Gastrocnemius medialis (tissue), 4 donors: ENCODE results near the gene PHACTR1.

ENCODE experiments used
- POLR2A ChIP-seq, 2 donors: fragments of 450-650 bp; IDR thresholded peaks; one replicate each; pipeline ENCODE4 v1.6.1; 2017; ENCODE audit warnings: antibody characterized with exemption in 2 of 2, mild to moderate bottlenecking in 2 of 2, moderate library complexity in 2 of 2
- TF ChIP-seq, protein P1 (sequence below), 5 experiments: fragments of 450-650 bp in 3 of 5; fragments of 200-600 bp in 2 of 5; sonication (generic) in 2 of 5; IDR thresholded peaks in 4 of 5; conservative IDR thresholded peaks in 1 of 5; 1 replicate in 4 of 5; 2 replicates in 1 of 5; pipeline ENCODE4 v1.5.1; 2016 to 2019; ENCODE audit warnings: antibody characterized with exemption in 5 of 5, mild to moderate bottlenecking in 3 of 5, moderate library complexity in 3 of 5

GRCh38 chr6:13089296-13089994, 372.9 kb downstream of the PHACTR1 start:
- TF ChIP-seq, protein P1, sequence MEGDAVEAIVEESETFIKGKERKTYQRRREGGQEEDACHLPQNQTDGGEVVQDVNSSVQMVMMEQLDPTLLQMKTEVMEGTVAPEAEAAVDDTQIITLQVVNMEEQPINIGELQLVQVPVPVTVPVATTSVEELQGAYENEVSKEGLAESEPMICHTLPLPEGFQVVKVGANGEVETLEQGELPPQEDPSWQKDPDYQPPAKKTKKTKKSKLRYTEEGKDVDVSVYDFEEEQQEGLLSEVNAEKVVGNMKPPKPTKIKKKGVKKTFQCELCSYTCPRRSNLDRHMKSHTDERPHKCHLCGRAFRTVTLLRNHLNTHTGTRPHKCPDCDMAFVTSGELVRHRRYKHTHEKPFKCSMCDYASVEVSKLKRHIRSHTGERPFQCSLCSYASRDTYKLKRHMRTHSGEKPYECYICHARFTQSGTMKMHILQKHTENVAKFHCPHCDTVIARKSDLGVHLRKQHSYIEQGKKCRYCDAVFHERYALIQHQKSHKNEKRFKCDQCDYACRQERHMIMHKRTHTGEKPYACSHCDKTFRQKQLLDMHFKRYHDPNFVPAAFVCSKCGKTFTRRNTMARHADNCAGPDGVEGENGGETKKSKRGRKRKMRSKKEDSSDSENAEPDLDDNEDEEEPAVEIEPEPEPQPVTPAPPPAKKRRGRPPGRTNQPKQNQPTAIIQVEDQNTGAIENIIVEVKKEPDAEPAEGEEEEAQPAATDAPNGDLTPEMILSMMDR (IDR thresholded peaks at IDR 0.05 in 4 of 5, conservative IDR thresholded peaks at IDR 0.05 in 1 of 5), result no peak
- TF ChIP-seq POLR2A (IDR thresholded peaks at IDR 0.05), result no peak
